ENCODE data around the gene MAST1.

The MAST1 gene

GRCh38 chr19:12801466-12802266, 36.6 kb upstream of the MAST1 start, which contains the start of the genes PRDX2 and THSD8:
Gene PRDX2, minus strand, starts transcription at chr19:12801800. Its CDS starts 539 bp downstream, at chr19:12801261.
Gene THSD8, plus strand, starts transcription at chr19:12802069. Its CDS starts 3 bp downstream, at chr19:12802072.
- TF ChIP-seq CTCF (IDR thresholded peaks at IDR 0.05; ENCODE audit: poor library complexity, severe bottlenecking): no peak
- H3K36me3 ChIP-seq (ENCODE audit: low read depth): peaks cover 19% of the 10 kb centered on the region
- H3K27me3 ChIP-seq (ENCODE audit: insufficient read depth, poor library complexity, severe bottlenecking): no peaks in the 10 kb centered on the region
- H3K9me3 ChIP-seq (ENCODE audit: severe bottlenecking): no peaks in the 10 kb centered on the region
- H3K27ac ChIP-seq (ENCODE audit: poor library complexity, severe bottlenecking): peak within 1 kb of the TSS; percentile 60
- H3K4me1 ChIP-seq (ENCODE audit: insufficient read depth, poor library complexity, severe bottlenecking): no peaks in the 10 kb centered on the region
- ATAC-seq (ENCODE audit: low read depth): peak; percentile 71
- peak; percentile 82 for DNase-seq (ENCODE audit: low spot score)
- peak within 1 kb of the TSS; percentile 72 for H3K4me3 ChIP-seq (ENCODE audit: severe bottlenecking)

GRCh38 chr19:12802267-12803106, 35.8 kb upstream of the MAST1 start:
- Histone ChIP-seq H3K4me3 (ENCODE audit: severe bottlenecking) (peak overlapping the region; percentile 72), H3K4me1 (ENCODE audit: insufficient read depth, poor library complexity, severe bottlenecking) (peaks cover 3% of the 10 kb centered on the region), H3K36me3 (ENCODE audit: low read depth) (peaks cover 24% of the 10 kb centered on the region), H3K9me3 (ENCODE audit: severe bottlenecking) (no peaks in the 10 kb centered on the region), H3K27me3 (ENCODE audit: insufficient read depth, poor library complexity, severe bottlenecking) (no peaks in the 10 kb centered on the region), H3K27ac (ENCODE audit: poor library complexity, severe bottlenecking) (peak overlapping the region; percentile 60)
- DNase-seq (ENCODE audit: low spot score) (no peak), ATAC-seq (ENCODE audit: low read depth) (no peak; the same call in 2 of the 3 replicates)
- no peak for TF ChIP-seq CTCF (IDR thresholded peaks at IDR 0.05; ENCODE audit: poor library complexity, severe bottlenecking)

- ATAC-seq (ENCODE audit: low read depth) (no peak), DNase-seq (ENCODE audit: low spot score) (no peak)
- peaks cover 3% of the 10 kb centered on the region for H3K4me1 ChIP-seq (ENCODE audit: insufficient read depth, poor library complexity, severe bottlenecking)
- TF ChIP-seq CTCF (IDR thresholded peaks at IDR 0.05; ENCODE audit: poor library complexity, severe bottlenecking): no peak
- H3K27me3 ChIP-seq (ENCODE audit: insufficient read depth, poor library complexity, severe bottlenecking): no peaks in the 10 kb centered on the region
- no peaks in the 10 kb centered on the region for H3K9me3 ChIP-seq (ENCODE audit: severe bottlenecking)
- H3K36me3 ChIP-seq (ENCODE audit: low read depth): peaks cover 37% of the 10 kb centered on the region
- no peak overlapping the region for H3K27ac ChIP-seq (ENCODE audit: poor library complexity, severe bottlenecking)
- H3K4me3 ChIP-seq (ENCODE audit: severe bottlenecking): no peak overlapping the region
Measured at GRCh38 chr19:12804051-12804450, 34.3 kb upstream of the MAST1 start.

- DNase-seq (ENCODE audit: low spot score) (peak; percentile 89), ATAC-seq (ENCODE audit: low read depth) (peak; percentile 90)
- no peak for TF ChIP-seq CTCF (IDR thresholded peaks at IDR 0.05; ENCODE audit: poor library complexity, severe bottlenecking)
- no peaks in the 10 kb centered on the region for H3K9me3 ChIP-seq (ENCODE audit: severe bottlenecking)
- H3K36me3 ChIP-seq (ENCODE audit: low read depth): peaks cover 45% of the 10 kb centered on the region
- peak within 1 kb of the TSS; percentile 43 for H3K27ac ChIP-seq (ENCODE audit: poor library complexity, severe bottlenecking)
- H3K4me3 ChIP-seq (ENCODE audit: severe bottlenecking): peak within 1 kb of the TSS; percentile 66
- no peaks in the 10 kb centered on the region for H3K27me3 ChIP-seq (ENCODE audit: insufficient read depth, poor library complexity, severe bottlenecking)
- peaks cover 3% of the 10 kb centered on the region for H3K4me1 ChIP-seq (ENCODE audit: insufficient read depth, poor library complexity, severe bottlenecking)
Measured at GRCh38 chr19:12806242-12807081, 31.9 kb upstream of the MAST1 start, which contains the start of gene RNASEH2A. Gene RNASEH2A, plus strand, starts transcription at chr19:12806584. Its CDS starts 90 bp downstream, at chr19:12806674.
